ENCODE results near the gene SMURF2. TPM values are rescaled to one million over a fixed set of nuclear protein-coding genes. Genes with fewer than 3 reads are reported as not detected.

SMURF2 gene
- total and polyA plus RNA-seq, 10 donors: 5.4 to 35.7 (median 25.0) TPM

GRCh38 chr17:64618848-64619247 is 43.3 kb downstream of the SMURF2 start:
- Histone ChIP-seq H3K27me3 (replicated peaks in 1 of 7) (no peaks in the 10 kb centered on the region), H3K4me1 (peaks cover 11 to 63% (median 28%) of the 10 kb centered on the region in 6 donors), H3K36me3 (no peaks in the 10 kb centered on the region), H3K9me3 (no peaks in the 10 kb centered on the region), H3K4me3 (no peak overlapping the region), H3K27ac (no peak overlapping the region)
- WGBS, 5 donors: 91 to 95% (median 93%) methylated on average over 4 of the region's 4 CpGs
- no peak for DNase-seq
- intact Hi-C loops (cut with DNase I; ENCODE audit: low total_unique reads): no loop called here
- TF ChIP-seq CTCF (IDR thresholded peaks at IDR 0.05 in 8 of 11, conservative IDR thresholded peaks at IDR 0.05 in 3 of 11) (no peak), POLR2A (IDR thresholded peaks at IDR 0.05) (no peak)

DNA sequence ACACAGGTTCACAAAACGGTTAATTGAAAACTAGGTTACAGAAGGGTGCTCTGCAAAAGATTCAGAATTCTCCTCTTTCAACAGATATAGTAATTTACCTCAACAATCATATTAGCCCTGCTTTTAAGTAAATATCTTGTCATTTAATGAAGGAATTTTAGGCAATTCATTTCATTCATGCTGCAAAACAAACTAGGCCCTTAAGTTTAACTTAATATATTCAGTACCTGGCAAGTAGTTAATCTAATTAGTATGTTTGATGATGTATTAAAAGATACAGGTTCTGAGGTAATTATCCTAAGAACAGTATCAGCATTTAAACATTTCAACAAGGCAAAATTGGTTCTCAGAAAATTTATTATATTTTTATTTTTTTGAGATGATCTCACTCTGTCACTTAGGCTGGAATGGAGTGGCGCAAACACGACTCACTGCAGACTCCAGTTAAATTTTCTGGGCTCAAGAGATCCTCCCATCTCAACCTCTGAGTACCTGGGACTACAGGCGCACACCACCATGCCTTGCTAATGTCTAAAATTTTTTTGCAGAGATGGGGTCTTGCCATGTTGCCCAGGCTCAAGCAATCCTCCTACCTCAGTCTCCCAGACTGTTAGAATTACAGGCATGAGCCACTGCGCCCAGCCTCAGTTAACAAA is 44.9 kb downstream of the SMURF2 start:
- H3K27me3 ChIP-seq (replicated peaks in 1 of 7): no peaks in the 10 kb centered on the region
- no peak overlapping the region for H3K27ac ChIP-seq
- peaks cover 16 to 73% (median 38%) of the 10 kb centered on the region in 6 donors for H3K4me1 ChIP-seq
- no peak overlapping the region for H3K4me3 ChIP-seq
- DNase-seq: no peak
- 92 to 97% (median 95%) methylated on average over 5 of the region's 5 CpGs for WGBS, 5 donors
- H3K36me3 ChIP-seq: no peaks in the 10 kb centered on the region
- H3K9me3 ChIP-seq: no peaks in the 10 kb centered on the region
- intact Hi-C loops (cut with DNase I; ENCODE audit: low total_unique reads): no loop called here
- TF ChIP-seq POLR2A (IDR thresholded peaks at IDR 0.05) (no peak), CTCF (IDR thresholded peaks at IDR 0.05 in 8 of 11, conservative IDR thresholded peaks at IDR 0.05 in 3 of 11) (no peak), POLR2AphosphoS5 (IDR thresholded peaks at IDR 0.05) (no peak)

DNA sequence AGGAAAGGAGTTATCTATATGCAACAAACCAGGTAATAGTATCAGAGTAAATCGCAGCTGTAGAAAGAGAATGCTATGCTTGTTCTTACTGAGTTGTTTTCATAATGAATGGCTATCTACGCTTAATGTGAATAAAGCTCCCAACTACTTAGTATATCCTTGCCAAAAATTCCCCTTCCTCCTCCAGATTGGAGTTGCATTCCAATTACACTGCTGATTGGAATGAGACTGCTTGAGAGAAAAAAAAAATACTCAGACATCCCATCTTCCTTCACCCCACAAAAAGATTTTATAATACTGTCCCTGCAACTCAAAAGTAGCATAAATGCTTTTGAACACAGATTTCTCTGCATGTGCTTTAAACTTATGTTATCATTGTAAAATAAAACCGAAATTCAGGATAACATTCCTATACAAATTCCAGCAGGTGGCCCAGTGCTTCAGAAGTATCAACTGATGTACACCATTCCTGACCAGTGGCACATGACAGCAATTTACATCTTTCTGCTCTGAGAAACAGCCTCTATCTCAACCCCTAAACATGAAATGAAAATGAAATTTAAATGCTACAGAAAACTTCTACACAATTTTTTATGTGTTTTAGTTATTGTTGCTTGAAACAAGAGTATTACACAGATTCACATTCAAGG is 47.0 kb downstream of the SMURF2 start:
- WGBS, 5 donors: 78 to 89% (median 84%) methylated on average over 3 of the region's 3 CpGs
- TF ChIP-seq CTCF (IDR thresholded peaks at IDR 0.05 in 8 of 11, conservative IDR thresholded peaks at IDR 0.05 in 3 of 11) (no peak), POLR2AphosphoS5 (IDR thresholded peaks at IDR 0.05) (no peak), POLR2A (IDR thresholded peaks at IDR 0.05) (no peak)
- intact Hi-C loops (cut with DNase I; ENCODE audit: low total_unique reads): no loop called here
- H3K9me3 ChIP-seq: peaks cover 0 to 7% (median 0%) of the 10 kb centered on the region in 8 donors
- H3K4me1 ChIP-seq: peaks cover 16 to 83% (median 42%) of the 10 kb centered on the region in 6 donors
- no peak overlapping the region for H3K27ac ChIP-seq
- H3K4me3 ChIP-seq: no peak overlapping the region
- no peak for DNase-seq
- H3K27me3 ChIP-seq (replicated peaks in 1 of 7): no peaks in the 10 kb centered on the region
- H3K36me3 ChIP-seq: no peaks in the 10 kb centered on the region

DNA sequence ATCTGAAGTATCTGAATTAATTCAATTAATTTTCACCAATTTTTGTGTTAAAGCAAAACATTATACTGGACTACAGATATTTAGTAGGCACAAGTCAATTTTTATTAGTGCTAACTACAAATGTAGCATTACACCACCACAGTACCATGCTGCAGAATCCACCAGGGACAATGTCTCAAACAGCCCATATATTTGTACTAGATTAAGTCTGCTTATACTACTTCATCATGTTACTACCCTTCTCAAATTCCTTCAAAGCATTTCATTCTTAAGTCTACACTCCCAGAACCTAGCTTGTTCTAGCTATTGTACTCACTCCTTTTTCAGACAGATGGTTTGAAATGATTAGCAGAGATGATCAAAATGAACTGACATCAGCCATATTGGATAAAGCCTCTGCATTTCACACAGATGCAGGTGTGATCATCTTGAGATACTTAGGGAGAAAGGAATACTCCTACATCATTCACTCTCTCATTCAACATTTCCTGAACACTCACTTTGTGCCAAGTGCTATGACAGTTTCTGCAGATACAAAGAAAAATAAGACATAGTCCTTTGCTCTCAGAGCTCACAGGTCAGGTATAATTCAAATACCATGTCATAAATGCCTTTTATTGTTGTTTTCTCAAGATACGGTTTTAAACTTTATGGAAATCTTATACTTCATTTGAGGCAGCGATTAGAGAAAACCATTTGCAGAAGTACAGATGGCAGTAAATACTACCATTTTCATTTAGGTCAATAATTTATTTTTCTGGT is 47.7 kb downstream of the SMURF2 start:
- no peak for DNase-seq
- Histone ChIP-seq H3K4me3 (no peak overlapping the region), H3K4me1 (peaks cover 16 to 76% (median 39%) of the 10 kb centered on the region in 6 donors), H3K9me3 (peaks cover 0 to 8% (median 0%) of the 10 kb centered on the region in 8 donors), H3K27me3 (replicated peaks in 1 of 7) (no peaks in the 10 kb centered on the region), H3K36me3 (no peaks in the 10 kb centered on the region), H3K27ac (no peak overlapping the region)
- WGBS, 5 donors: 77 to 86% (median 82%) methylated on average over 2 of the region's 2 CpGs
- intact Hi-C loops (cut with DNase I; ENCODE audit: low total_unique reads): no loop called here
- TF ChIP-seq CTCF (IDR thresholded peaks at IDR 0.05 in 8 of 11, conservative IDR thresholded peaks at IDR 0.05 in 3 of 11) (no peak), POLR2A (IDR thresholded peaks at IDR 0.05) (no peak), POLR2AphosphoS5 (IDR thresholded peaks at IDR 0.05) (no peak)

Data from spleen (tissue), 11 donors.